Mammary epithelial cell (primary cell): ENCODE results near the gene DBNL.
"Not testable (repeated sequence)": the region's sequence is repeated elsewhere in the genome, so short reads cannot be mapped to it uniquely, and the experiment has no call there.

ENCODE experiments used
- EZH2 ChIP-seq: IDR thresholded peaks from 2 replicates; pipeline ENCODE4 v1.6.1; 2012; ENCODE audit warnings: low read length, inconsistent platforms, borderline replicate concordance
- TF ChIP-seq, protein P1 (sequence below), 2 donors: IDR thresholded peaks in 1 of 2; conservative IDR thresholded peaks in 1 of 2; 2 replicates each; pipeline ENCODE4 v1.5.1; 2011 to 2012; ENCODE audit warnings: inconsistent platforms in 2 of 2, low read length in 2 of 2, mild to moderate bottlenecking in 2 of 2, control low read depth in 1 of 2, low read depth in 1 of 2; ENCODE audit not compliant: insufficient read depth in 1 of 2; ENCODE audit errors: extremely low read depth in 1 of 2

DNA sequence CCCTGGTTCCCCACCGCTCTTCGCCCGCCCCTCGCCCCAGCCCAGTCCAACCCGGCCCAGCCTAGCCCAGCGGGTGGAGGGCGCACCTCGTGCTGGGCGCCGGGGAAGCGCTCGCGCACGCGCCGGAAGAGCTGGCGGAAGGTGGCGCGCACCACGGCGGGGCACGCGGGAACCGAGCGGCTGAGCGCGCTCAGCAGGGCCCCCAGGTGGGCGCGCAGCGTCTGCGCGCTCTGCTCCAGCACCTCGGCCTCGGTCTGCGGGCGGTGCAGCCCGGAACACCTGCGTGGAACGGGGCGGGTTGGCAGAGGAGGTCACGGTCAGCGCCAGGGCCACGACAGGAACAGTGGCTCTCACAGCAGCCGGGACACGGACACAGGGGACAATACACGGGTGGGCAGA is 4.0 kb upstream of the DBNL start:
- not testable (repeated sequence) for TF ChIP-seq EZH2
- TF ChIP-seq, protein P1, sequence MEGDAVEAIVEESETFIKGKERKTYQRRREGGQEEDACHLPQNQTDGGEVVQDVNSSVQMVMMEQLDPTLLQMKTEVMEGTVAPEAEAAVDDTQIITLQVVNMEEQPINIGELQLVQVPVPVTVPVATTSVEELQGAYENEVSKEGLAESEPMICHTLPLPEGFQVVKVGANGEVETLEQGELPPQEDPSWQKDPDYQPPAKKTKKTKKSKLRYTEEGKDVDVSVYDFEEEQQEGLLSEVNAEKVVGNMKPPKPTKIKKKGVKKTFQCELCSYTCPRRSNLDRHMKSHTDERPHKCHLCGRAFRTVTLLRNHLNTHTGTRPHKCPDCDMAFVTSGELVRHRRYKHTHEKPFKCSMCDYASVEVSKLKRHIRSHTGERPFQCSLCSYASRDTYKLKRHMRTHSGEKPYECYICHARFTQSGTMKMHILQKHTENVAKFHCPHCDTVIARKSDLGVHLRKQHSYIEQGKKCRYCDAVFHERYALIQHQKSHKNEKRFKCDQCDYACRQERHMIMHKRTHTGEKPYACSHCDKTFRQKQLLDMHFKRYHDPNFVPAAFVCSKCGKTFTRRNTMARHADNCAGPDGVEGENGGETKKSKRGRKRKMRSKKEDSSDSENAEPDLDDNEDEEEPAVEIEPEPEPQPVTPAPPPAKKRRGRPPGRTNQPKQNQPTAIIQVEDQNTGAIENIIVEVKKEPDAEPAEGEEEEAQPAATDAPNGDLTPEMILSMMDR (conservative IDR thresholded peaks at IDR 0.05 in 1 of 2, IDR thresholded peaks at IDR 0.05 in 1 of 2; ENCODE audit: extremely low read depth in 1 of 2, insufficient read depth in 1 of 2, low read depth in 1 of 2, low read length in 2 of 2), result peak in 1 of 2 donors; percentile 14
